GM23338 (cell line): ENCODE results near the gene IFNA16.

Experiments used
- CREB1 ChIP-seq: fragments of 250-450 bp; sonication (Bioruptor Pico); IDR thresholded peaks from 2 replicates; pipeline ENCODE4 v1.5.0; 2020; ENCODE audit warnings: low read depth, mild to moderate bottlenecking, moderate library complexity
- CTCF ChIP-seq, 2 experiments: fragments of 200-600 bp in 1 of 2; sonication (generic) in 1 of 2; conservative IDR thresholded peaks; 2 replicates each; pipeline versions ENCODE4 v1.5.1 to v1.6.1; 2016 to 2017; ENCODE audit warnings: antibody characterized with exemption in 2 of 2, low read depth in 2 of 2, mild to moderate bottlenecking in 2 of 2, moderate library complexity in 1 of 2
- ETS1 ChIP-seq: IDR thresholded peaks from 2 replicates; pipeline ENCODE4 v1.6.1; 2016; ENCODE audit warnings: antibody characterized with exemption
- EZH2 ChIP-seq: fragments of 200-600 bp; sonication (generic); IDR thresholded peaks from one replicate; pipeline ENCODE4 v1.8.0; 2017; ENCODE audit warnings: antibody characterized with exemption, mild to moderate bottlenecking, low read depth; ENCODE audit not compliant: unreplicated experiment
- EZH2phosphoT487 ChIP-seq: fragments of 200-600 bp; sonication (generic); IDR thresholded peaks from one replicate; pipeline ENCODE4 v1.8.1; 2018; ENCODE audit warnings: antibody characterized with exemption; ENCODE audit not compliant: unreplicated experiment
- JUNB ChIP-seq: IDR thresholded peaks from one replicate; pipeline ENCODE4 v1.6.1; 2016; ENCODE audit warnings: antibody characterized with exemption; ENCODE audit not compliant: unreplicated experiment
- NANOG ChIP-seq: IDR thresholded peaks from 2 replicates; pipeline ENCODE4 v1.6.1; 2016; ENCODE audit warnings: antibody characterized with exemption, borderline replicate concordance
- POLR2AphosphoS5 ChIP-seq: IDR thresholded peaks from 2 replicates; pipeline ENCODE4 v1.6.1; 2016; ENCODE audit warnings: antibody characterized with exemption, low read depth
- REST ChIP-seq: IDR thresholded peaks from one replicate; pipeline ENCODE4 v1.6.1; 2018; ENCODE audit warnings: antibody characterized with exemption; ENCODE audit not compliant: unreplicated experiment
- STAT1 ChIP-seq: IDR thresholded peaks from one replicate; pipeline ENCODE4 v1.6.1; 2016; ENCODE audit warnings: antibody characterized with exemption; ENCODE audit not compliant: unreplicated experiment
- ZNF114 ChIP-seq: fragments of 250-450 bp; sonication (Bioruptor Pico); IDR thresholded peaks from 2 replicates; pipeline ENCODE4 v1.5.0; 2020; ENCODE audit warnings: mild to moderate bottlenecking, moderate library complexity
- ZNF462 ChIP-seq: fragments of 250-450 bp; sonication (Bioruptor Pico); IDR thresholded peaks from 2 replicates; pipeline ENCODE4 v1.5.0; 2020; ENCODE audit warnings: mild to moderate bottlenecking, moderate library complexity

GRCh38 chr9:21174671-21175070 is 42.4 kb downstream of the IFNA16 start:
- TF ChIP-seq CTCF (conservative IDR thresholded peaks at IDR 0.05; ENCODE audit: low read depth in 2 of 2) (no peak), POLR2AphosphoS5 (no peak), ZNF462 (CRISPR knock-in tag) (no peak), EZH2 (no peak), REST (no peak), NANOG (no peak), EZH2phosphoT487 (no peak), ZNF114 (CRISPR knock-in tag) (no peak), STAT1 (no peak), ETS1 (no peak), CREB1 (no peak), JUNB (no peak)
